A673 (cell line): ENCODE results near the gene MEGF11. TPM values are rescaled to one million over a fixed set of nuclear protein-coding genes. Genes with fewer than 3 reads are reported as not detected.
A peak's percentile ranks its signal among the peaks of the same experiment; 100 is the strongest.
"Not testable (repeated sequence)": the region's sequence is repeated elsewhere in the genome, so short reads cannot be mapped to it uniquely, and the experiment has no call there.

Source experiments
- BruUV-seq: library from RNA; stranded (reverse); fragments of 400-500 nt; replicated peaks from 2 replicates; lab custom pipeline; 2021; lab: Mats Ljungman, UMichigan
- CTCF ChIA-PET: fragments of 300-600 bp; sonication (Branson Sonifier 250); formaldehyde crosslinking; loops from one replicate; lab custom pipeline; 2022; ENCODE audit warnings: antibody characterized with exemption; lab: Charles Lee
- POLR2A ChIA-PET: fragments of 300-600 bp; sonication (Branson Sonifier 250); formaldehyde crosslinking; loops from one replicate; lab custom pipeline; 2022; ENCODE audit warnings: antibody characterized with exemption; ENCODE audit not compliant: low non-redundant PET; lab: Charles Lee
- DNase-seq: peaks from one replicate; pipeline ENCODE4 v3.0.0-alpha.2; 2015; ENCODE audit warnings: low spot score
- H3K27ac ChIP-seq: fragments of 200-600 bp; sonication (generic); 2 replicates; pipeline ENCODE4 v1.5.1; 2016; ENCODE audit warnings: mixed run types, low read depth, mild to moderate bottlenecking, mixed read lengths, antibody characterized with exemption, low read length; ENCODE audit not compliant: poor library complexity, severe bottlenecking
- H3K27me3 ChIP-seq: fragments of 200-600 bp; sonication (generic); replicated peaks from 2 replicates; pipeline ENCODE4 v1.6.1; 2017; ENCODE audit warnings: mixed run types, low read depth, mild to moderate bottlenecking, mixed read lengths, antibody characterized with exemption, low read length; ENCODE audit not compliant: insufficient read depth, poor library complexity
- H3K36me3 ChIP-seq: fragments of 200-600 bp; sonication (generic); 2 replicates; pipeline ENCODE4 v1.6.1; 2016; ENCODE audit warnings: mixed run types, mild to moderate bottlenecking, mixed read lengths, antibody characterized with exemption, low read length; ENCODE audit not compliant: insufficient read depth, poor library complexity, severe bottlenecking
- H3K4me1 ChIP-seq: fragments of 200-600 bp; sonication (generic); 2 replicates; pipeline ENCODE4 v1.6.1; 2017; ENCODE audit warnings: mixed run types, mild to moderate bottlenecking, mixed read lengths, antibody characterized with exemption, low read length; ENCODE audit not compliant: insufficient read depth, poor library complexity, severe bottlenecking
- H3K4me3 ChIP-seq: fragments of 200-600 bp; sonication (generic); 2 replicates; pipeline ENCODE4 v1.5.1; 2016; ENCODE audit warnings: low read depth, mixed run types, mild to moderate bottlenecking, mixed read lengths, low read length; ENCODE audit not compliant: poor library complexity, severe bottlenecking
- H3K9me3 ChIP-seq: fragments of 200-600 bp; sonication (generic); 2 replicates; pipeline ENCODE4 v1.6.1; 2016; ENCODE audit warnings: mixed run types, low read depth, mild to moderate bottlenecking, mixed read lengths, antibody characterized with exemption, low read length; ENCODE audit not compliant: poor library complexity, severe bottlenecking
- CTCF ChIP-seq: fragments of 300-800, 200-600 bp; sonication (generic); conservative IDR thresholded peaks from 2 replicates; pipeline ENCODE4 v1.5.1; 2017; ENCODE audit warnings: low read depth, mild to moderate bottlenecking, antibody characterized with exemption, low read length, moderate library complexity, mixed read lengths
- EZH2 ChIP-seq: fragments of 200-600 bp; sonication (generic); IDR thresholded peaks from 2 replicates; pipeline ENCODE4 v1.6.1; 2017; ENCODE audit warnings: borderline replicate concordance, low read depth, mild to moderate bottlenecking, mixed read lengths, antibody characterized with exemption, low read length; ENCODE audit not compliant: poor library complexity, severe bottlenecking
- intact Hi-C: fragments of 100-400 bp; cut with micrococcal nuclease; formaldehyde crosslinking; loops from one replicate; pipeline ENCODE4 v1.10.0; 2022; ENCODE audit not compliant: unreplicated experiment
- total RNA-seq: library from RNA; stranded (reverse); gene quantifications from 2 replicates; pipeline ENCODE4 v1.2.3, GENCODE V29; 2021

The MEGF11 gene
- total RNA-seq, 1 experiment from 2014 or later: 0.43 TPM

GRCh38 chr15:65868546-65869125, 384.9 kb downstream of the MEGF11 start:
- Histone ChIP-seq H3K4me3 (peak overlapping the region; percentile 90), H3K4me1 (peaks cover 12% of the 10 kb centered on the region), H3K27me3 (no peaks in the 10 kb centered on the region), H3K36me3 (no peaks in the 10 kb centered on the region), H3K27ac (peak overlapping the region; percentile 89), H3K9me3 (no peaks in the 10 kb centered on the region)
- TF ChIP-seq EZH2 (no peak), CTCF (no peak)
- no TSS peak for BruUV-seq
- peak; percentile 26 for DNase-seq
- CTCF ChIA-PET: interaction anchor here (0.5 to 1.1 kb wide), 2 partner anchors 141 to 258 kb away, joined by 3 to 5 read pairs; partner anchors contain the start of gene INTS14
- intact Hi-C loops: loop anchor here (1.0 kb wide), 1 partner anchor 76 kb away; the partner anchor contains the start of gene DENND4A
- POLR2A ChIA-PET: interaction anchor here (0.6 kb wide), 1 partner anchor 384 kb away, joined by 4 read pairs; no protein-coding TSS in a partner anchor

DNA sequence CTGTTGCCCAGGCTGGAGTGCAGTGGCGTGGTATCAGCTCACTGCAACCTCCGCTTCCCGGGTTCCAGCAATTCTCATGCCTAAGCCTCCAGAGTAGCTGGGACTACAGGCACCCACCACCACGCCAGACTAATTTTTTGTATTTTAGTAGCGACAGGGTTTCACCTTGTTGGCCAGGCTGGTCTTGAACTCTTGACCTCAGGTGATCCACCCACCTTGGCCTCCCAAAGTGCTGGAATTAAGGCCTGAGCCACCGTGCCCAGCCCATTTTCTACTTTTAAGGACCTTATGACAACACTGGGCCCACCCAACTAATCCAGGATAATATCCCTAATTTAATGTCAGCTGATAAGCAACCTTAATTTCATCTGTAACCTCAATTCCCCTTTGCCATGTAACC, 385.6 kb downstream of the MEGF11 start:
- intact Hi-C loops, POLR2A ChIA-PET, BruUV-seq: not testable (repeated sequence)

DNA sequence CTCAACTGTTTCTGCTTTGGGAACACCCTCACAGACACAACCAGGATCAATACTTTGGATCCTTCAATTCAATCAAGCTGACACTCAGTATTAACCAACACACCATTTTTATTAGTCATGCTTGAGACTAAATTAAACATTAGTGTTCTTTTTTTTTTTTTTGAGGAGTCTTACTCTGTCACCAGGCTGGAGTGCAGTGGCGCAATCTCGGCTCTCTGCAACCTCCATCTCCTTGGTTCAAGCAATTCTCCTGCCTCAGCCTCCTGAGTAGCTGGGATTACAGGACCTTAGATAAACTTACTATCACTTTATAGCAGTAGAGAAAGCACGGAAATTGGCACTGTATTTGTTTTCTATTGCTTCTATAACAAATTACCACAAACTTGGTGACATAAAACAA, 386.3 kb downstream of the MEGF11 start:
- BruUV-seq: no TSS peak
- ChIA-PET CTCF (no interaction called here), POLR2A (no interaction called here)
- H3K4me1 ChIP-seq: peaks cover 12% of the 10 kb centered on the region
- TF ChIP-seq EZH2 (no peak), CTCF (no peak)
- H3K27me3 ChIP-seq: no peaks in the 10 kb centered on the region
- H3K36me3 ChIP-seq: no peaks in the 10 kb centered on the region
- intact Hi-C loops: no loop called here
- H3K4me3 ChIP-seq: no peak overlapping the region
- no peak for DNase-seq
- no peak overlapping the region for H3K27ac ChIP-seq
- H3K9me3 ChIP-seq: no peaks in the 10 kb centered on the region

More for the DNA sequence above, 385.6 kb downstream of the MEGF11 start:
- H3K27me3 ChIP-seq, DNase-seq, H3K4me3 ChIP-seq, H3K36me3 ChIP-seq, H3K9me3 ChIP-seq, CTCF ChIA-PET: not testable (repeated sequence)
- Histone ChIP-seq H3K27ac (peak overlapping the region; percentile 89), H3K4me1 (peaks cover 12% of the 10 kb centered on the region)
